ENCODE results near the gene HJURP. TPM values are rescaled to one million over a fixed set of nuclear protein-coding genes. Genes with fewer than 3 reads are reported as not detected.

HJURP gene
- total and polyA plus RNA-seq, 7 donors = 0.08 to 0.25 (median 0.10) TPM; not detected in 4

DNA sequence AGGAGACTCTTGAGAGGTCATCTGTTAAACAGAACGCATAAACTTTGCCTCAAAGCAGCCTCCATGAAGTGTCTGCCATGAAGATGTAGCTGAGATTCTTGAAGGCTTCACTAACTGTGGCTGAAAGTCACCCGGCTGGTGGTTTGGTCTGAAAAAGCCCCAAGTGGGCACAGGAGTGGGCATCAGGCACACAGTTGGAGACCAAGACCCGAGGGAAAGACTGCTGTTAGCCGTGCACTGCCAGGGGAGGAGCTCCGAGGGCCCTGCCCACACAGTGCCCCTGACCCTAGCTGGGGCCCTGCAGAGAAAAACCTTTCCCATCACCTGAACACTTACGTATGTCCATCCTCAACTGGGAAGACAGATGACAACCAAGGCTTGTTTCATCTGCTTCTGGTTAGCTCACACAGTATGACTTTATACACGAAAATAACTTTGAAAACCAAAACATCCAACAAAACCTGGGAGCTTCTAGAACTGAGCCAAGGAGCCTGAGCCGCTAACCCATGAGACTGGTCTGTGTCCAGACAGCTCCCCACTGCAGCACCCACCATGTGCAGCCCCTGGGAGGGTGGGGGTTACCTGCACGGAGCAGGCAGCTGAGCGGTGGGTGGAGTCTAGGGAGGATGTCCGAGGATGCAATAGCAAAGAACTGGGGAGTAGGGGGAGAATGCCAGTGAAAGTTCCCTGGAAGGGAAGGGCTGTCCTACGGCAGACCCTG, 15.4 kb downstream of the HJURP start:
- Histone ChIP-seq H3K36me3 (ENCODE audit: insufficient read depth in 1 of 2, low read depth in 1 of 2) (no peaks in the 10 kb centered on the region), H3K4me3 (no peak overlapping the region)
- TF ChIP-seq, protein P1, sequence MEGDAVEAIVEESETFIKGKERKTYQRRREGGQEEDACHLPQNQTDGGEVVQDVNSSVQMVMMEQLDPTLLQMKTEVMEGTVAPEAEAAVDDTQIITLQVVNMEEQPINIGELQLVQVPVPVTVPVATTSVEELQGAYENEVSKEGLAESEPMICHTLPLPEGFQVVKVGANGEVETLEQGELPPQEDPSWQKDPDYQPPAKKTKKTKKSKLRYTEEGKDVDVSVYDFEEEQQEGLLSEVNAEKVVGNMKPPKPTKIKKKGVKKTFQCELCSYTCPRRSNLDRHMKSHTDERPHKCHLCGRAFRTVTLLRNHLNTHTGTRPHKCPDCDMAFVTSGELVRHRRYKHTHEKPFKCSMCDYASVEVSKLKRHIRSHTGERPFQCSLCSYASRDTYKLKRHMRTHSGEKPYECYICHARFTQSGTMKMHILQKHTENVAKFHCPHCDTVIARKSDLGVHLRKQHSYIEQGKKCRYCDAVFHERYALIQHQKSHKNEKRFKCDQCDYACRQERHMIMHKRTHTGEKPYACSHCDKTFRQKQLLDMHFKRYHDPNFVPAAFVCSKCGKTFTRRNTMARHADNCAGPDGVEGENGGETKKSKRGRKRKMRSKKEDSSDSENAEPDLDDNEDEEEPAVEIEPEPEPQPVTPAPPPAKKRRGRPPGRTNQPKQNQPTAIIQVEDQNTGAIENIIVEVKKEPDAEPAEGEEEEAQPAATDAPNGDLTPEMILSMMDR (IDR thresholded peaks at IDR 0.05) = no peak

DNA sequence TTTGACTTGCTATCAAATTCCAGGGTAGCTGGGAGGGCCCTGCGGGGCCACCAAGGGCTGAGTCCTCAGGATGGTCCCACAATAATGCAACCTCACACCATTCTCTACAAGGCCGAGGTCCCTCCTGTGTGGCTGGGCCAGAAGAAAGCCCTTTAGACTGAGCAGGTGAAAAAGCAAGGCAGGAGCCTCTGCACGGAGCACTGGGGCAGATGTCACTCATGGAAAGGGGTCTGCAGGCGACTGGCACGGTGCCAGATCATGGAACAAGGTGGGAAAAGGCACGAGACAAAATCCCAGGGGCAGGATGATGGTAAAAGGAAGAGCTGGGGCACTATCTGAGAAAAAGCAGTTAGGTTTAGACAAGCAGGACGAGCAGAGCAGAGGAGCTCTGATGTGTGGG, 16.1 kb downstream of the HJURP start:
- no peak overlapping the region for H3K4me3 ChIP-seq
- H3K9me3 ChIP-seq = no peaks in the 10 kb centered on the region
- WGBS, 3 donors = 72 to 78% (median 73%) methylated on average over 7 of the region's 7 CpGs
- no peaks in the 10 kb centered on the region for H3K27me3 ChIP-seq (ENCODE audit: insufficient read depth in 3 of 3, low read length in 2 of 3)
- TF ChIP-seq, protein P1 (IDR thresholded peaks at IDR 0.05) = no peak
- intact Hi-C loops (cut with DNase I) = no loop called here
- H3K27ac ChIP-seq = no peak overlapping the region
- ATAC-seq = no peak
- DNase-seq = no peak
- no peaks in the 10 kb centered on the region for H3K4me1 ChIP-seq
- H3K36me3 ChIP-seq (ENCODE audit: insufficient read depth in 1 of 2, low read depth in 1 of 2) = no peaks in the 10 kb centered on the region

More for the DNA sequence above, 15.4 kb downstream of the HJURP start:
- Histone ChIP-seq H3K4me1 (no peaks in the 10 kb centered on the region), H3K9me3 (no peaks in the 10 kb centered on the region), H3K27me3 (ENCODE audit: insufficient read depth in 3 of 3, low read length in 2 of 3) (no peaks in the 10 kb centered on the region), H3K27ac (no peak overlapping the region)
- ATAC-seq = no peak
- WGBS, 3 donors = 82 to 84% (median 84%) methylated on average over 12 of the region's 12 CpGs
- intact Hi-C loops (cut with DNase I) = no loop called here
- DNase-seq = no peak

DNA sequence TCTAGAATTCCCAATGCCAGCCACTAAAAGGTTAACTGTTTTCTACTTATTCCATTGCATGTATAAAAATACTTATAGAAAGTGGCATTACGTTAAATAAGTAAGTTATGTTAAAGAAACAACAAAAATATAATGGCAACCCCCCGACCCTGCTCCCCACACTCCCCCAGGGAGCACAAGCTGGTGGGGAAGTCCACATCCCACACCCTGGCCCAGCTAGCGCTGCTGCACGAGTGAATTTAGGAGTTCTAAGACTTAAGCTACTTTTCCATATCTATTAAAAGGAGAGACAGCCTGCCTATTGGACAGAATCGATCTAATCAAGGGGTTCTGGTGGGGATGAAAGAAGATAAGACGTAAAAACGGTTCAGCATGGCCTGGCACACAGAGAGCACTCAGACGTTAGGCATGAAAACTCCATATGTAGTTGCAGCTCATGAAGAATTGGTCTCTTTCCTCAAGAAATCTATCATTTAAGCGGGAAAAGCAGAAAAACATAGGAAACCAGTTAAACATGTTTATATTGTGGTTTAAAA, 16.6 kb downstream of the HJURP start:
- Histone ChIP-seq H3K4me1 (no peaks in the 10 kb centered on the region), H3K4me3 (no peak overlapping the region), H3K27ac (no peak overlapping the region), H3K27me3 (ENCODE audit: insufficient read depth in 3 of 3, low read length in 2 of 3) (no peaks in the 10 kb centered on the region), H3K9me3 (no peaks in the 10 kb centered on the region), H3K36me3 (ENCODE audit: insufficient read depth in 1 of 2, low read depth in 1 of 2) (no peaks in the 10 kb centered on the region)
- intact Hi-C loops (cut with DNase I) = no loop called here
- DNase-seq (no peak), ATAC-seq (no peak)
- TF ChIP-seq, protein P1 (IDR thresholded peaks at IDR 0.05) = no peak
- WGBS, 3 donors = 88 to 91% (median 90%) methylated on average over 9 of the region's 9 CpGs

DNA sequence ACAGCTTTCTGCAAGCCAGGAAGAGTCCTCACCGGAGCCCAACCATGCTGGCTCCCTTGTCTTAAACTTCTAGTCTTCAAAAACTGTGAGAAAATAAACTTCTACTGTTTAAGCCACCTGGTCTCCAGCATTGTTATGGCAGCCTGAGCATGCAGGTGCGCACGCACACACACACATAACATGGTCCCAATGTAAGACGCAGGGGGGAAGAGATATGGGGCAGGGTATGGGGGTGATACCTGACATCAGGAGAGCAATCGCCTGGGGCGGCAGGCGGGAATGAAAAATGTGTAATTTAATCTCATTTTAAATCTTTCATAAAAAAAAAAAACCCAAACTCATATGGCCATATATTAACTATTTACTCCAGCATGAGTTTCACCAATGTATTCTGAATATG, 18.0 kb downstream of the HJURP start:
- Histone ChIP-seq H3K4me1 (no peaks in the 10 kb centered on the region), H3K36me3 (ENCODE audit: insufficient read depth in 1 of 2, low read depth in 1 of 2) (no peaks in the 10 kb centered on the region), H3K27me3 (ENCODE audit: insufficient read depth in 3 of 3, low read length in 2 of 3) (no peaks in the 10 kb centered on the region), H3K4me3 (no peak overlapping the region), H3K9me3 (no peaks in the 10 kb centered on the region), H3K27ac (no peak overlapping the region)
- intact Hi-C loops (cut with DNase I) = no loop called here
- no peak for ATAC-seq
- WGBS, 3 donors = 94 to 99% (median 96%) methylated on average over 7 of the region's 7 CpGs
- DNase-seq = no peak
- TF ChIP-seq, protein P1 (IDR thresholded peaks at IDR 0.05) = no peak

Data from psoas muscle (tissue), 8 donors.